ENCODE measurements around the gene CLDN4.

DNA sequence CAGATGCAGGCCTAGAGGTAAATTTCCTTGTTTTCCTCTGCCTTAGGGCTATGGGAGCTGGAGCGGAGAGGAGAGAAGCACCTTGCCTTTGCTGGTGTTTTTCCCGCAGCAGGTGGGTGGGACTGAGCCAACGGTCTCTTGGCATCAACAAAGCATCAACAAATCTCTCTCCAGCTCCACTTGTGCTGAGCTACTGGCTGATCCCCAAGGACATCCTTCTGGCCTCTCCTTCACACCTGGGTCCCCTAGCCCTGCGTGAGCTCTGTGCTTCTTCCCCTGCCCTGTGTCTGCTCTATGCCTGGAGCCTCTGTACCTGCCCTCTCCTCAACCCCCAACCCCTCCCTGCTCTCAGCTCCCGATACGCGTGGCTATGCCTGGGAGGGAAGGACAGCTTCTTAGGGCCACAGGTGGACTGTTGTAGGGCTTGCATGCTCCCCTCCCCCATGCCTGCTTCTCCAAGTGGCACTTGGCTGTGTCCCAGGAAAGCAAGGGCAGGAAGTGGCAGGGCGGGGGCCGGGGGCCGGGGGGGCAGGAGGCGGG, 3.2 kb upstream of the CLDN4 start:
- no peak for TF ChIP-seq CTCF (optimal IDR thresholded peaks at IDR 0.05 in 1 of 3, IDR thresholded peaks at IDR 0.05 in 1 of 3, conservative IDR thresholded peaks at IDR 0.05 in 1 of 3; ENCODE audit: extremely low read depth in 1 of 3, insufficient read depth in 2 of 3, low read length in 3 of 3)
- TF ChIP-seq EZH2 (IDR thresholded peaks at IDR 0.05; ENCODE audit: low read length), result no peak
